ENCODE measurements around the gene SPOCK1. TPM values are rescaled to one million over a fixed set of nuclear protein-coding genes. Genes with fewer than 3 reads are reported as not detected.

Gene SPOCK1
- total RNA-seq, 1 experiment from 2014 or later = 4.0 TPM

GRCh38 chr5:137015540-137016116 is 483.5 kb downstream of the SPOCK1 start:
- peaks cover 54% of the 10 kb centered on the region for H3K27me3 ChIP-seq (replicated peaks; ENCODE audit: insufficient read depth, low read depth, low read length, poor library complexity)
- intact Hi-C loops (cut with micrococcal nuclease; ENCODE audit: unreplicated experiment) = no loop called here
- H3K9me3 ChIP-seq (ENCODE audit: low read depth, low read length, poor library complexity, severe bottlenecking) = no peaks in the 10 kb centered on the region
- no peaks in the 10 kb centered on the region for H3K36me3 ChIP-seq (ENCODE audit: insufficient read depth, low read length, poor library complexity, severe bottlenecking)
- no peaks in the 10 kb centered on the region for H3K4me1 ChIP-seq (ENCODE audit: insufficient read depth, low read length, poor library complexity, severe bottlenecking)
- BruUV-seq (replicated peaks) = no TSS peak
- POLR2A ChIA-PET (ENCODE audit: low non-redundant PET) = no interaction called here
- TF ChIP-seq CTCF (conservative IDR thresholded peaks at IDR 0.05; ENCODE audit: low read depth, low read length) (no peak), EZH2 (IDR thresholded peaks at IDR 0.05; ENCODE audit: borderline replicate concordance, low read depth, low read length, poor library complexity, severe bottlenecking) (no peak)
- DNase-seq (ENCODE audit: low spot score) = no peak
- no peak overlapping the region for H3K4me3 ChIP-seq (ENCODE audit: low read depth, low read length, poor library complexity, severe bottlenecking)
- CTCF ChIA-PET = no interaction called here
- H3K27ac ChIP-seq (ENCODE audit: low read depth, low read length, poor library complexity, severe bottlenecking) = no peak overlapping the region

GRCh38 chr5:137014731-137015130 is 484.4 kb downstream of the SPOCK1 start:
- Histone ChIP-seq H3K27ac (ENCODE audit: low read depth, low read length, poor library complexity, severe bottlenecking) (no peak overlapping the region), H3K9me3 (ENCODE audit: low read depth, low read length, poor library complexity, severe bottlenecking) (no peaks in the 10 kb centered on the region), H3K4me3 (ENCODE audit: low read depth, low read length, poor library complexity, severe bottlenecking) (no peak overlapping the region), H3K36me3 (ENCODE audit: insufficient read depth, low read length, poor library complexity, severe bottlenecking) (no peaks in the 10 kb centered on the region), H3K27me3 (replicated peaks; ENCODE audit: insufficient read depth, low read depth, low read length, poor library complexity) (peaks cover 52% of the 10 kb centered on the region), H3K4me1 (ENCODE audit: insufficient read depth, low read length, poor library complexity, severe bottlenecking) (no peaks in the 10 kb centered on the region)
- DNase-seq (ENCODE audit: low spot score) = no peak
- BruUV-seq (replicated peaks) = no TSS peak
- TF ChIP-seq EZH2 (IDR thresholded peaks at IDR 0.05; ENCODE audit: borderline replicate concordance, low read depth, low read length, poor library complexity, severe bottlenecking) (no peak), CTCF (conservative IDR thresholded peaks at IDR 0.05; ENCODE audit: low read depth, low read length) (no peak)
- intact Hi-C loops (cut with micrococcal nuclease; ENCODE audit: unreplicated experiment) = no loop called here
- POLR2A ChIA-PET (ENCODE audit: low non-redundant PET) = no interaction called here
- CTCF ChIA-PET = no interaction called here

GRCh38 chr5:137010226-137010625 is 488.9 kb downstream of the SPOCK1 start:
- Histone ChIP-seq H3K4me1 (ENCODE audit: insufficient read depth, low read length, poor library complexity, severe bottlenecking) (no peaks in the 10 kb centered on the region), H3K36me3 (ENCODE audit: insufficient read depth, low read length, poor library complexity, severe bottlenecking) (no peaks in the 10 kb centered on the region), H3K27ac (ENCODE audit: low read depth, low read length, poor library complexity, severe bottlenecking) (no peak overlapping the region), H3K9me3 (ENCODE audit: low read depth, low read length, poor library complexity, severe bottlenecking) (no peaks in the 10 kb centered on the region), H3K27me3 (replicated peaks; ENCODE audit: insufficient read depth, low read depth, low read length, poor library complexity) (peaks cover 57% of the 10 kb centered on the region), H3K4me3 (ENCODE audit: low read depth, low read length, poor library complexity, severe bottlenecking) (no peak overlapping the region)
- ChIA-PET POLR2A (ENCODE audit: low non-redundant PET) (no interaction called here), CTCF (no interaction called here)
- no TSS peak for BruUV-seq (replicated peaks)
- no peak for TF ChIP-seq EZH2 (IDR thresholded peaks at IDR 0.05; ENCODE audit: borderline replicate concordance, low read depth, low read length, poor library complexity, severe bottlenecking)
- no peak for TF ChIP-seq CTCF (conservative IDR thresholded peaks at IDR 0.05; ENCODE audit: low read depth, low read length)
- DNase-seq (ENCODE audit: low spot score) = no peak
- intact Hi-C loops (cut with micrococcal nuclease; ENCODE audit: unreplicated experiment) = no loop called here

Measured in A673 (cell line).